ENCODE results near the gene PLCB1. TPM values are rescaled to one million over a fixed set of nuclear protein-coding genes. Genes with fewer than 3 reads are reported as not detected.

The PLCB1 gene
- total and polyA plus RNA-seq, 2 donors (not counting 3 experiments of a cell fraction or from before 2014, with no cell fraction given): 10.2 to 53.4 TPM

- no peak for TF ChIP-seq POLR2A (IDR thresholded peaks at IDR 0.05; ENCODE audit: low read depth, low read length)
- TF ChIP-seq MAX (IDR thresholded peaks at IDR 0.05; ENCODE audit: insufficient read depth, insufficient read length): no peak
- TF ChIP-seq EZH2 (IDR thresholded peaks at IDR 0.05; ENCODE audit: borderline replicate concordance, low read depth, low read length, severe bottlenecking): no peak
- TF ChIP-seq FOS (IDR thresholded peaks at IDR 0.05; ENCODE audit: borderline replicate concordance, insufficient read depth, low read length): no peak
- no peak for TF ChIP-seq CTCF (IDR thresholded peaks at IDR 0.05; ENCODE audit: extremely low read depth in 1 of 2, insufficient read depth in 1 of 2, low read depth in 1 of 2, low read length in 2 of 2)
- peak; percentile 67 for TF ChIP-seq JUN (IDR thresholded peaks at IDR 0.05; ENCODE audit: borderline replicate concordance, insufficient read depth, insufficient read length, low read depth)
- no peak for TF ChIP-seq MYC (IDR thresholded peaks at IDR 0.05; ENCODE audit: low read depth, low read length)
- TF ChIP-seq GATA2 (IDR thresholded peaks at IDR 0.05; ENCODE audit: insufficient read depth, insufficient read length, low read depth, low read length): no peak
- TF ChIP-seq POLR2AphosphoS5 (IDR thresholded peaks at IDR 0.05; ENCODE audit: insufficient read depth, low read depth, low read length): no peak
- DNase-seq (ENCODE audit: low read depth, low spot score) (peak; percentile 72), FAIRE-seq (no peak)
- Histone ChIP-seq H3K9ac (replicated peaks; ENCODE audit: extremely low read depth, insufficient read depth, low read length) (no peak overlapping the region), H4K20me1 (replicated peaks; ENCODE audit: control insufficient read depth, extremely low read depth, insufficient read depth, low read length) (no peaks in the 10 kb centered on the region), H3K4me1 (ENCODE audit: control insufficient read depth, extremely low read depth, insufficient read depth, low read length) (peaks cover 8% of the 10 kb centered on the region), H3K79me2 (ENCODE audit: control insufficient read depth, insufficient read depth, low read length) (no peaks in the 10 kb centered on the region), H3K36me3 (ENCODE audit: control insufficient read depth in 2 of 2, extremely low read depth in 1 of 2, insufficient read depth in 2 of 2, low read length in 2 of 2) (no peaks in the 10 kb centered on the region), H3K4me2 (ENCODE audit: insufficient read depth, low read length) (no peak overlapping the region), H3K9me1 (replicated peaks; ENCODE audit: control insufficient read depth, extremely low read depth, insufficient read depth, low read length) (no peaks in the 10 kb centered on the region), H3K9me3 (replicated peaks; ENCODE audit: control insufficient read depth, insufficient read depth, low read length) (no peaks in the 10 kb centered on the region), H3K27ac (ENCODE audit: insufficient read depth, low read depth, low read length) (no peak overlapping the region), H3K27me3 (ENCODE audit: control insufficient read depth in 2 of 2, insufficient read depth in 2 of 2, low read length in 2 of 2) (no peaks in the 10 kb centered on the region), H2AFZ (ENCODE audit: low read depth, low read length) (no peak overlapping the region), H3K4me3 (replicated peaks in 1 of 3; ENCODE audit: insufficient read depth in 1 of 3, low read depth in 1 of 3, low read length in 3 of 3) (no peak overlapping the region)
- CTCF ChIA-PET: interaction anchor here (2.1 kb wide), 1 partner anchor 194 kb away, joined by 4 read pairs; no protein-coding TSS in a partner anchor
- BruUV-seq (replicated peaks): no TSS peak
- intact Hi-C loops (cut with micrococcal nuclease): no loop called here
- POLR2A ChIA-PET: no interaction called here
- dilution Hi-C loops (cut with MboI; ENCODE audit: extremely low pct_ligation_motif_present, low sequenced_read_pairs): no loop called here
Observed at GRCh38 chr20:8527998-8528723, 396.1 kb downstream of the PLCB1 start.
